HG02763 (cell line): ENCODE results near the gene BMPR1B.
A peak's percentile ranks its signal among the peaks of the same experiment; 100 is the strongest.
"Not testable (repeated sequence)": the region's sequence is repeated elsewhere in the genome, so short reads cannot be mapped to it uniquely, and the experiment has no call there.

ENCODE experiments used
- ATAC-seq: cut with Tn5 transposase; IDR thresholded peaks from one replicate; pipeline ENCODE4 v1.9.1; 2021; ENCODE audit warnings: mild to moderate bottlenecking, moderate library complexity; ENCODE audit not compliant: unreplicated experiment

Gene BMPR1B

DNA sequence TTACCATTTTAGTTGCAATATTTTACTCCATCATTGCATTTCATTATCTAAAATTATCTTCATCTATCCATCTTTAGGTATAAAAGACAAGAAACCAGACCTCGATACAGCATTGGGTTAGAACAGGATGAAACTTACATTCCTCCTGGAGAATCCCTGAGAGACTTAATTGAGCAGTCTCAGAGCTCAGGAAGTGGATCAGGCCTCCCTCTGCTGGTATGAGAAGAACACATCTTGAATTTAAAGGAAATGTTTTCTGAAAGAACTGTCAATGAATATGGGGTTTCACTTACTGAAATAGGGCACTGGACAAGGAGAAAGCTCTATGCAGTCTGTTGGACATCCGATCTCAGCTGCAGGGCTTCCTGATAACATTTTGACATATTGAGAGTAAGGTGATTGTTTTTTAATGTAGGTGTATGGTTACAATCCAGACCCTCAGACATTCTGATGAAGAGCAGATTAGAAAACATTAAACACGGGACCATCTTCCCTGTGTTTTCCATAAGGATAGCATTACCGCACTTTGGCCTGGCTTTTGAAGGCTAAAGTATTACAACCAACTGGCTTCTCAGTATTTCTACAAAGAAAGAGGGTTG, 367.2 kb downstream of the BMPR1B start:
- ATAC-seq, result no peak

- ATAC-seq, result no peak
These were observed 371.3 kb downstream of the BMPR1B start for GRCh38 chr4:95129031-95129430.

DNA sequence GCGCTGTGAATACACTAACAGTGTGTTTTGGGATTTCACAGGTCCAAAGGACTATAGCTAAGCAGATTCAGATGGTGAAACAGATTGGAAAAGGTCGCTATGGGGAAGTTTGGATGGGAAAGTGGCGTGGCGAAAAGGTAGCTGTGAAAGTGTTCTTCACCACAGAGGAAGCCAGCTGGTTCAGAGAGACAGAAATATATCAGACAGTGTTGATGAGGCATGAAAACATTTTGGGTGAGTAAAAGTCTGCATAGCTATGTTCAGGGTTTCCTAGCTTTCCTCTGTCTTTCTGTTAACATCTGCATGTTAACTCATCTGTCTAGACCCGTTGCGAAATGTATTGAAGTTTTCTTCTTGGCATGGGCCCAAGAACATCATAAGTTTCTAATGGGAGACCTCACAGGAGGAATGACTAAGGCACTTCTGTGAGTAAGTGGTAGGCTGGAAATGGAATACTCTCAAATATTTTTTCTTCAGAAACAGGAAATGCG, 372.1 kb downstream of the BMPR1B start:
- no peak for ATAC-seq

GRCh38 chr4:95134016-95134415, 376.3 kb downstream of the BMPR1B start:
- not testable (repeated sequence) for ATAC-seq

GRCh38 chr4:95139424-95139823, 381.7 kb downstream of the BMPR1B start:
- not testable (repeated sequence) for ATAC-seq

DNA sequence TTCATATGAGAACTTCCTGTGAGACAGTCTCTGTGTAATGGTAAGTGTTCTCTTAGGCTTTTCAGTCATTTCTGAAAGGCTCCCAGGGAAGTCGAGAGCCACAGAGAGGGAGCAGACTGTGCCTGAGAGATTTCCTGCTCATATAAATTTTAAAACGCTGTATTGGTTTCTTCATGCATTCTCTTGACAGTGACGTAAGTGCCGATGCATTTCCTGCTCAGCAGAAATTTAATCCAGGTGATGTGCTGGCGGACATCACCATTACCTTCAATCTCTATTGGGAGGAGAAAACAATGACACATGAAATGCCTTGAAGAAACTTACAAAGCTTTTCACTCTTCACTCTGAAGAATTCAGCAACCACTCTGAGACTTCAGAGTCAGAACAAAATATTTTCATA, 383.6 kb downstream of the BMPR1B start:
- ATAC-seq, result no peak

DNA sequence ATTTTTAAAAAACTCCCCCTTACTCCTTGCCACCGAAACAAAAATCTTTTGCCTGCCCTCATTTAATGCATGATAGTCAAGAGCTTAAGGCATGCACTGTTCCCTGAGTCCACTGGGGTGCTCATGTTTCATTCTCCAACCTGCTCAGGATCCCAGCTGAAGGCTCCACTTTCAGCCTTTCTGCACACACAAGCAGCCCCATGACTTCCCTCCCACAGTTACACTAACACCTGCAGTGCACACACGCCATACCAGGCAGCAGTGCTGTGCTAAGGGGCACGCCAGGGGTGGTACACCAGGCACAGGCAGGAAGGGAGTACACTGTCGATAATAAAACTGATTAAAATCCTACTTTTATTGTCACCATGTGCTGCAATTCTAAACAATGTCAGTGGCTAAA, 385.2 kb downstream of the BMPR1B start:
- ATAC-seq, result no peak

DNA sequence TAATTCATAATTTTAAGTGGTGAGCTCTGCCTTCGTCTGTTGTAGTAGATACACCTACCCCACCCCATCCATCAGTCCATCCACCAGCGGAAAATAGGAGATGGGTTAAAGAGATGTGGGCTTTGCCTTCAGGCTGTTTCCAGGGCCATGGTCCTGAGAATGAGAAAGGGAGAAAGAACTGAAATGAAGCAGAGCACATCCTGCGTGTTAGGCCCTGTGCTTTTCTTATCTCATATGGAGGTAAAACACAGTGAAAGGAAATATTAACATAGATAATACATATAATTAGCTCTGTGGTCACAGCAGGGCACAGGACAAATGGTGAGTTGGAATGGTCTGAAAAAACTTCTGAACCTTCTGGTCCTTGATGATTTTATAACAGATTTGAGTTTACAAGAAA, 393.5 kb downstream of the BMPR1B start:
- no peak for ATAC-seq

- no peak for ATAC-seq
These were observed 395.4 kb downstream of the BMPR1B start for GRCh38 chr4:95153182-95153581.

- no peak for ATAC-seq
These were observed 398.1 kb downstream of the BMPR1B start for GRCh38 chr4:95155759-95156451.

- ATAC-seq, result no peak
These were observed 398.7 kb downstream of the BMPR1B start for GRCh38 chr4:95156452-95156765.

GRCh38 chr4:95157596-95157995, 399.8 kb downstream of the BMPR1B start:
- no peak for ATAC-seq

DNA sequence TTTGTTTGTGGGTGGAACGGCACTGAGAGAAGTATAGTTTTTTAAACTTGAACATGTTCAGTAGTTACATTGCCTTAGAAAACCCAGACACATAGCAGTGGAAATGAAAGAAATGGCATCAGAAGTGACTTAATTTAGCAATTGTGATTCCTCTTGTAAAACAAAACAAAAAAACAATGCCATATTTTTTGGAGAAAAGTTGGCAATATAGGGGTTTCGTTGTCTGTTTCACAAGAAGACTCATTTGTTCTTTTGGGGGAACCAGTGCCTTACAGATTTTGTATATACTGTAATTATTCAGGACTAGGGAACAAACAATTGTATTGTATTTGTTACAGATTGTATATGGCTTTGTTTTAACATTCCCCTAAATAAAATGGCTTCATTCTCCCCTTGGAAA, 400.3 kb downstream of the BMPR1B start:
- no peak for ATAC-seq

- ATAC-seq, result no peak
These were observed 400.9 kb downstream of the BMPR1B start for GRCh38 chr4:95158626-95159025.

- no peak for ATAC-seq
These were observed 401.6 kb downstream of the BMPR1B start for GRCh38 chr4:95159384-95159783.

GRCh38 chr4:95161781-95162469, 404.2 kb downstream of the BMPR1B start:
- ATAC-seq, result no peak

DNA sequence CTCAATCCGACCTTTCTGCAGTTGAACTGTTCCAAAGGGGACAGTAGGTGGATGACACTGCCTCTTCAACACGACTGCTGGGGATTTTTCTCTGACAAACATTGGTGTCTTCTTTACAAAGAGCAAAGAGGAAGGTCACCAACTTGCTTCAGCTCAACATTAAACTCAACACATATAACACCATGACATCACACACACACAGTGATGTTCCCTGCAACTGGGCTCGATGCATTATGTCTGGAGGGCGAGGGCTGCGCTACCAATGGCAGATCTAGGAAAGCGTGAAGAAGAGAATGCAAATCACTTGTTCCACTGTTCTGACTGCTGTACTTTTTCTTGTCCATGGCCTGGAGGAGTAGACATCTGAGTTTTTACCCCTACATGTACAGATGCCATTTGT, 405.1 kb downstream of the BMPR1B start:
- ATAC-seq, result no peak

DNA sequence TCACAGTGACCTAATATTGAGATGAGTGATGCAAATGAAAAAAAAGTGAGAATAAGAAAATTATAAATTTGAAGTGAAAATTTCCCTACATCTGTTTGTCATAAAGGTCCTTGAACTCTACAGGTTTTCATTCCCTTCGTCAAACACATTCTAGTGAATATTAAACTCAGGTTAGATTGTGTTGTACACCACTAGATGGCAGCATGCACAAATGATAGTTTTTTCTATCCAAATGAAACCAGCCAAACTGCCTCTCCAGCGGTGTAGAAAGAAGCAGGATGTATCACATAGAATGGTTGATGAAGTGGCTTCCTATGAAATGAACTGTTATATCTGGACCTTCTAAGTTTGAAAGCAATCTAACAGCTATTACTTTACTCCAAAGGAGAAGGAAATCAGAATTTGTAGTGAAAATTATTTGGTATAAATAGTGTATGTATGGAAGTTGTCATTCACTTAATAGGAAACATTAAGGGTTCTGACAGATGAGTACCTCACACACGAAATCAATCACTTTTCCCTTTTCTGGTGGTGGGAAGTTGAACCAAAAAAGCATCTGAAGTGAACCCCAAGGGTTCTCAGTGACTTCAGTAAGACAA, 408.3 kb downstream of the BMPR1B start:
- peak; percentile 81 for ATAC-seq

DNA sequence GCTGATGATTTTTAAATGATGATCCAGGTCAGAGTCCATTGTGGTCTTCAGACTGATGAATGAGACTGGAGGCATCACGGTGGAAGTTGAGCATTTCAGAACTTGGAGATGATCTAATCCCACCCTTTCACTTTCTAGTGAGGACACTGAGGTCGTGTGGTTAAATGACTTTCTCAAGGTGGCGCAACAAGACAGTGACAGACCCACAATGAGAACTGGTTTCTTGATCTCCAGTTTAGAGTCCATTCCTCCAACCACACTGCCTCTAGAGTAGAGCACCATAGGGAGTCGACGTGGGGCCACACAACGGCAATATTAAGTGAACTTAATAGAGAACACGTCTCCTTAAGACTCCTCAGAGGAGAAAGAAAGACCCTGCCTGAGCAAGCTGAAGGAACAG, 410.1 kb downstream of the BMPR1B start:
- no peak for ATAC-seq

GRCh38 chr4:95170176-95170575, 412.4 kb downstream of the BMPR1B start:
- no peak for ATAC-seq

DNA sequence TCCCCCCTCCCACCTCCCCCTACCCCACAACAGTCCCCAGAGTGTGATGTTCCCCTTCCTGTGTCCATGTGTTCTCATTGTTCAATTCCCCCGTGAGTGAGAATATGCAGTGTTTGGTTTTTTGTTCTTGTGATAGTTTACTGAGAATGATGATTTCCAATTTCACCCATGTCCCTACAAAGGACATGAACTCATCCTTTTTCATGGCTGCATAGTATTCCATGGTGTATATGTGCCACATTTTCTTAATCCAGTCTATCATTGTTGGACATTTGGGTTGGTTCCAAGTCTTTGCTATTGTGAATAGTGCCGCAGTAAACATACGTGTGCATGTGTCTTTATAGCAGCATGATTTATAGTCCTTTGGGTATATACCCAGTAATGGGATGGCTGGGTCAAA, 413.6 kb downstream of the BMPR1B start:
- ATAC-seq, result not testable (repeated sequence)

DNA sequence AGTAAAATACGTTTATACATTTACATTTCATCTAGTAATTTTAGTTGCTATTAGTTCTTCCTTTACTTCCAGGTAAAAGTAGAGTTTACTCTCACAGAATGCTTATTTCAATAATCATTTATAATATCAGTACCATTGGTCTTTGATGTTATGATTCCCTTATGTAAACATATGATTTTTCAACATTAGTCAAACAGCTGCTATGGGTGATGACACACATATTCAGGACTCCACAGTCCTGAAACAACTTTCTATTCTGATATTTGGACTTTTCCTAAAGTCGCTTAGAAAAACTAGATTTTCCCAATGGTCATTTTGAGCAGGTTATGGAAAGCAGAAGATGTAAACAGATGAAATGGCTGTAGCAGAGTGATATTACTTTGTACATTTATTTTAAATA, 421.2 kb downstream of the BMPR1B start:
- ATAC-seq, result no peak
